Iris pigment epithelial cell (primary cell): ENCODE data around the gene CSRP2.

Experiments
- DNase-seq: peaks from one replicate; pipeline ENCODE4 v3.0.0-alpha.2; 2011; ENCODE audit warnings: low read depth

CSRP2 gene

GRCh38 chr12:76891609-76892008 lies 12.8 kb upstream of the CSRP2 start:
- no peak for DNase-seq

DNA sequence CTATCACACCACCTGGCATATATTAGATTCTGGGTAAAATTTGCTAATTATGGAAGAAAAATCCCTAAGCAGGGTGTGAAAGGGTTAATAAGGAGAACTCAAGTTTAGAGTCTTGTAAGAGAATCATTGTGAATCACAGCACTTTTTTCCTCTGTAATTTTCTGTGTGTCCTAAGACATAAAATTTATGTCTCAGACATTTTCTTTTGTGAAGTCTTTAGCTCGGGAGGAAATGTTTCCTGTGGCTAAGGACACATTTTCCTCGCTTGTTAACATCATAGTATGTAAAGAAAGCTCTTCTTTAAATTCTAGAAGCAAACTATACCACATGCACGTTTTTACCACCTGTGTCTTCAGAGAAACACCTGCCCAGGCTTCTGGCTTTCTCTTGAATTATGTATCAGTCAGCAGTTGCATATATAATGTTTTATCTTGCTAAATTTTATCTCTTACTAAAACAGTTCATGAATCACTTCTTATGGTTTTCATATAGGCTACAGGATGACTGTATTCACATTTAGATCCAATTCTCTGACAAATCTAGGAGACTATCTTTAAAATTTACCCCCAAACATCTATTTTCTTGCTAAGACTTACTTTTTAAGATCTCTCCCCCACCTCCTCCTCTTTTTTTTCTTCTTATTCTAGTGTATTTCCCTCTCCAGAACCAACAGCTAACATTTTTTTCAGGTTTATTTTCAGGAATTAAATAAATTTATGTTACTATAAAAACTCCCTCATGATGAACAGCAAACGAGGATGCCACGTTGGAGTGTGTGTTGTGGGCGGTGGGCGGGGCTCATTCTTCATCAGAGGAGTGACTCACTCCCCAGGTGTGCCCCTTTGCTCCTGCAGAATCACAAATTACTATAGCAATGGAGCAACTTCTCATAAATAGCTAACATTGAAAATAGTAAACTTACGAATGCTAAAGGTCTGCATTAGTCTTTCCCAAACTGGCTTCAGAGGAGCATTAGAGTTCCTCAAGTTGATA lies 11.6 kb upstream of the CSRP2 start:
- no peak for DNase-seq

GRCh38 chr12:76888775-76889174 lies 10.0 kb upstream of the CSRP2 start:
- DNase-seq = no peak

GRCh38 chr12:76883811-76884210 lies 5.0 kb upstream of the CSRP2 start:
- peak; percentile 51 for DNase-seq

DNA sequence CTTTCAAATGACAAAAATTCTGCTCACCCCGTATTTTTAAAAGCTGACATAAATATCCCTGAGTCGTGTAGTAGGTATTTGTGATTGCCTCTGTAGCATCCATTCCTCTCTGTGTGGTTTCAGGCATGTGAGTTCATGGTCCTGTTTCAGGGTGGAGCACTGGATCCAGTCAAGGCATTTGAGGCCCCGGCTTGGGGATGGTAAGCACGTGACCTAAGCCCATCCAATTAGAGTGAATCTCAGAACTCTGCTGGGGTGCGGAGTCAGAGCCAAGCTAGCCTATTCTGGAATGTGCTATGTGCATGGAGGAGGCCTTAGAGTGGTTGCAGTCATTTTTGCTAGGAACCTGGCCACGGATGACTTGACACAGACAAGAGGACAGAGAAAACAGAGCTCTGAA lies 4.3 kb upstream of the CSRP2 start:
- peak; percentile 65 for DNase-seq

DNA sequence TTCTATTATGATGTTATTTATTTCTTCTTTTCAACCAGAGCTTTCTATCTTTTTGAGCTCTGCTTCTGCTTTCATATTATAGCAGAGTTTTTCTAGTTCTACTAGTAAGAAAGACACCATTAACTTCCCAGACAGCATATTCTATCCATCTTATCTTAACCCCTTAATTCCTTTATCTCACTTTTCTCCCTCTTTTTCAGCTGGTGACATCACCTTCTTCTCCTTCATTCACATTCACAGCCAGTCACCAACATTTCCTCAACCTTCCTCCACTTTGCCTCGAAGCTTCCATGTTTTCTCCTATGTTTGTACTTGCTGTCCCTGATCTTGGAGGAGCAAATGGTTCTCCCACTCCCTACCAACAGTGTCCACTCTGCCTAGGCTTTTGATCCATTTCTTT lies 3.5 kb upstream of the CSRP2 start:
- DNase-seq = no peak

DNA sequence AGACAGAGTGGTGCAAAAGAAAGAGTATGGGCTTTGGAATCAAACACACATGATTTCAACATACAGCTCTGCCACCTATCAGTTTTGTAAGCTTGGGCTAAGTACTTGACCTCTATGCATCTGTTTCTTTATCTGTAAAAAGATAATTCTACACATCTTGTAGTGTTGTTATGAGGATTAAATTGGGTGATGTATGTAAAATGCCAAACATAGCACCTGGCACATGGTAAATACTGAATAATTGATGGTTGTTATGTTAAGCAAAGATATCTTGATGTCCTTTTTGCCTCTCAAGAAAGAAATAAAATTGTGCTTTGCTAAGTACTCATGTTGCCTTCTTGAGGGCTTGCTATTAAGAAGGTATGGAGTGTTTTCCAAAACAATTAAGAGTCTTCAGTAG lies 2.3 kb upstream of the CSRP2 start:
- no peak for DNase-seq

DNA sequence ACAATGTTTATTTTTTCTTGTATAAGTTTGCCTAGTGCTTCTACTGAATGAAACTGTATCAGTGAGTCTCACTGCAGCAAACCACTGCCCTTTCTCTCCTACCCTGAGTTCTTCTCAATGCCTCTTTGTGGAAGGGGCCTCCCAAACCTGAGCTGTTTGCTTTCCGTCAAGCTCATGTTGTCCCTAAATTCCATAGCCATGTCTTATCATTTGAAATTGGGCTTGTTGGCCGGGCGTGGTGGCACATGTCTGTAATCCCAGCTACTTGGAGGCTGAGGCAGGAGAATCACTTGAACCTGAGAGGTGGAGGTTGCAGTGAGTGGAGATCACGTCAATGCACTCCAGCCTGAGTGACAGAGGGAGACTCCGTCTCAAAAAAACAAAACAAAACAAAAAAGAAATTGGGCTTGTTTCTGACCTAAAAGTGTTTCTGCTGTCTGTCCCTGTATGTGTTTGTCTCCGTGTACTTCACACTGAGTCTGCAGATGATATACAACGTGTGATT lies 1.8 kb upstream of the CSRP2 start:
- no peak for DNase-seq

DNA sequence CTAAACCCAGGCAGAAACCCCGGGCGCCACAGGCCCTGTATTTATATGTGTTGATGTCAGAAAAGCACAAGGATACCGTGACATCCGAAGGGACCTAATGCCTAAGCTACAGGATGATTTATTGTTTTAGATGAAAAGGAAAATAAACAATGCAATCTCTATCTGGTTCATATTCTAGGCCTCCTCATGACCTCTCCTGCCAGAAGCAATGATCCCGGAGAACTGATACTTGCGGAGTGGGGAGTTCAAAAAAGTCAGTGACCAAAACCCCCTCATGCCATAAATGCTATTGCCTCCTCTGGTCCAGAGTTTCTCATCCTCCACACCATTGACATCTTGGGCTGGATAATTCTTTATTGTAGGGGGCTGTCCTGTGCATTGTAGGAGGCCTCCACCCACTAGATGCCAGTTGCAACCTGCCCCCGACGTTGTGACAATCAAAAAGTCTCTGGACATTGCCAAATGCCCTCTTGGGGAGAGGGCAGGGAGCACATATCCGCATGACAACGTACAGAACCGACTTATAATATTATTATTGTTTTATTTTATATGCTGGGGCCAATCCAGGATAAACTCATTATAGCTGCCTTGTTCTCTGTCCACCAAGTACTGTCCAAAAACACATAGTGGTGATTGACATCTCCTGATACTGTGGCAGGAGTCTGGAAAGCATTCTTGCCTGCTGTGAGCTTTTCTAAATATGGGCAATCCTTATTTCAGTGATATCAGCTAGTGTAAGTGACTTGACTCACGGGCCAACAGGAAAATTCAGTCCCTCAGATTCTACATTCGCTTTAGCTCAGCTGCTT lies 1.1 kb upstream of the CSRP2 start:
- DNase-seq = no peak

GRCh38 chr12:76878099-76878898 lies 520 bp downstream of the CSRP2 start:
- DNase-seq = no peak

GRCh38 chr12:76876696-76877229 lies 2.1 kb downstream of the CSRP2 start:
- DNase-seq = no peak

DNA sequence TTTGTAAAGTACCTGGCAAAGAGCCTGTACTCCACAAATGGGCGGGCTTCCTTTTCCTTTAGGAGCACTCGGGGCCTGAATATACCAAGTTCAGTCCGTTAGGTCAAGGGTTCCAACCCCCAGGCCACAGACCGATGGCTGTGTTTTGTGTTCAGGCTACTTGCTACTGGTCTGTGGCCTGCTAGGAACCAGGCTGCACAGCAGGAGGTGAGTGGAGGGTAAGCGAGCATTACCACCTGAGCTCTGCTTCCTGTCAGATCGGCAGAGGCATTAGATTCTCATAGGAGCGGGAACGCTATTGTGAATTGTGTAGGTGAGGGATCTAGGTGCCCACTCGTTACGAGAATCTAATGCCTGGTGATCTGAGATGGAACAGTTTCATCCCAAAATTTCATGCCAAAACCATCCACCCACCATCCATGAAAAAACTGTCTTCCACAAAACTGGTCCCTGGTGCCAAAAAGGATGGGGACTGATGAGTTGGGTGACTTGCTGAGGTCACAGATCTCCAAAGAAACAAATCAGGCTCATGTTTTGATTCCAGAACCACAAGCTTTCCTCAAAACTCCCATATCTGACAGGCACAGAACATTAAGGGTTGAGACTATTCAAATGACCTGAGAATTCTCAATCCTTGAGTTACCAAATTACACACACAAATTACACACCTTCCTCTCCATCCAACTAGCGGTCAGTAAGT lies 4.2 kb downstream of the CSRP2 start:
- no peak for DNase-seq

DNA sequence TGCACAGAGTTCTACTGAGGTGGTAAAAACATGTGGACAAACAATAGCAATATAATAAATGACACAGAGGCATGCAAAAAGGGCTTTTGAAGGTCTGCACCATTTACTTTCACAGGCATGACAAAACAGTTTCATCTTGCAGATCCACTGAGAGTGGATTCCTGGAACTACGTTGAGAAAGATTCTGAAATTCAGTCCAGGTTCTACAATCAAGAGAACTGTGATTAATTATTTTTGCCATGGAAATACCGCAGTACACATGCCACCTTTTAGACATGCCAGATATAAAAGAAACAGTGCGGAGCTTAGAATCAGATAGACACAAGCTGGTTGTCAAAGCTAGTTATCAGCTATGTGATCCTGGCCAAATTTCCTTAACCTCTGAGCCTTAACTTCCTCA lies 4.8 kb downstream of the CSRP2 start:
- no peak for DNase-seq

DNA sequence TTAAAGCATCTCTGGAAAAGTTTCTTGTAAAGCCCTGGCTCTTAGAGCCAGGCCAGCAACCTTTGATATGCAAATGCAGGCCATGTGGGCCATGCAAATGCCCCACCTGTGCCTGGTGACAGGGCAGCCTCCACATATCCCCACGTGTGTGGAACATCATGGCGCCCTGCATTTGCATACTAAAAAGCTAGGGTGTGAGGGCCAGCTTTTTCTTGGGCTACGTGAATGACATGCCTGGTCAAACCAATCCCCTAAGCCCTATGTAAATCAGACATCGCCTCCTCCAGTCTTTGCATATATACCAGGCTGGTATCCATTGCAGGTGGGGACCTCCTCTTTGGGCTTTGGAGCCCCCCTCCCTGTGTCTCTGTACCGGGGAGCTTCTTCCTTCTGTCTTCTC lies 6.4 kb downstream of the CSRP2 start:
- no peak for DNase-seq

- no peak for DNase-seq
Observed at GRCh38 chr12:76871742-76872141, 7.1 kb downstream of the CSRP2 start.

DNA sequence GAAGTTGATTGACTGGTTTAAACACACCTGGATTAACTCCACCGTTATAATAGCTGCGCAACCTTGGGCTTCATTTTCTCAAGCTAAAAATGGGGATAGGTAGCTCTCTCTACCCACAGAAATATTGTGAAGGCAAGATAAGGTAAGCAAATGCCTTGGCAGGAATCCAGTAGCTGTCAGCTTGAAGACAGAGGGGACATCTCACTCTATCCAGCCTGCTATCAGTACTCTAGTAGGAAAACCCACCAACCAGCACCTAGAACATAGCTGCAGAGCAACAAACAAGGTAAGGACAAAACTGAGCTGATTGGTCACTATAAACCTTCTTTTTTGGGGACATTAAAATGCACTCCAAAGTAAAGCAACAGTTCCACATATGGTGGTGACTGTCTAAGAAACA lies 7.7 kb downstream of the CSRP2 start:
- DNase-seq = no peak

DNA sequence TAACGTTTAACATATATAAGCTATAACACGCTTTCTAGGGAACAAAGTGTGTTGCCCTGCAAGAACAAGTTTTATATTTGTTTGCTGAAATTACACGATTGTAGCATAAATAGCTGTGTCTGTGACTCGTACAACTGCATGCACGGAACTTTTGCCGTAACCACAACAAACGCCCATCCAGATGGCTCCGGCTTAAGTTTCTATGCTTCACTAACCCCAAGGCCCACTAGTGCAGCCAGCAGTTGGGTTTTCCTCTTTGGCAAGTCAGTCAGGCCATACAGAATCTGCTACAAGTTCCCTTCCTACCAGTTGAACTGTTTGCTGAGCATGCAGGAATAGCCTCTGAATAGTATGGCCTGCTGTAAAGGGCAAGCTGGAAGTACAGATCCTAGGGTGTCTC lies 12.1 kb downstream of the CSRP2 start:
- peak; percentile 32 for DNase-seq

GRCh38 chr12:76866151-76866567 lies 12.7 kb downstream of the CSRP2 start:
- no peak for DNase-seq

DNA sequence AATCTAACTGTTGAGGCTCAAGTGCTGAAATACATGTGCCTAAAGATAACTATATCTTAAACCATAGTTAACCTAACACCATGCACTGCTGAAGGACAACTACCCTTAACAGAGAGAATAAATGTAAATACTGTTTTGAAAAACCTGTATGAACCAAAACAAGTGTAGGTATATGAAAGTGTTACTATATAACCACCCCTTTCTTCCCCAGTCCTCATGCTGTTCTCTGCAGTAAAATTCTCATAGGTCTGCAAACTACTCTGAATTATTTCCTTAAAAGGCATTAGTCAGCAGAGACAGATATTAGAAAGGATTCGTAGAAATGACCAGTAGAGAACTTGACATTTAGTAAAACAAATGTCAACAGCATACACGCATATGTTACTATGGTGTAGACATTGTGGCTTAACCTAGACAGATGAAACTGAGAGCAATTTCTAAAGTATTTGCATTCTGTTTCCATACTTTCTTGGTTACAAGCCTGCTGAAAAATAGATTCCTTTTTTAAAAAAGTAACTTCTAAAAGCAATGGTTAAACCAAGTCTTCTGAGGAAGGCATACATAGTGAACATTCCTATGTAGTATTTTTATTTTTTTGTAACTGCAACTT lies 13.9 kb downstream of the CSRP2 start:
- DNase-seq = no peak

- no peak for DNase-seq
Observed at GRCh38 chr12:76863837-76864236, 15.0 kb downstream of the CSRP2 start.
